OCI-LY3 (cell line): ENCODE data around the gene ZC3H12C.
"Not testable (repeated sequence)": the region's sequence is repeated elsewhere in the genome, so short reads cannot be mapped to it uniquely, and the experiment has no call there.

ENCODE experiments used
- H2AFZ ChIP-seq: fragments of 200-600, 300-600 bp; shearing (Covaris generic); 2 replicates; pipeline ENCODE4 v1.6.0; 2014; ENCODE audit warnings: antibody characterized with exemption, low read depth, low read length
- H3K27ac ChIP-seq: fragments of 200-600, 300-600 bp; sonication (generic); 2 replicates; pipeline ENCODE4 v1.5.1; 2014; ENCODE audit warnings: mild to moderate bottlenecking, low read length, moderate library complexity, mixed read lengths
- H3K27me3 ChIP-seq: fragments of 200-600, 300-600 bp; sonication (generic); 2 replicates; pipeline ENCODE4 v1.6.1; 2014; ENCODE audit warnings: low read depth, low read length, mixed read lengths
- H3K36me3 ChIP-seq: fragments of 200-600, 300-600 bp; sonication (generic); replicated peaks from 2 replicates; pipeline ENCODE3; 2014; ENCODE audit warnings: low read depth, low read length, mixed read lengths
- H3K4me1 ChIP-seq: fragments of 300-600, 200-600 bp; sonication (generic); 2 replicates; pipeline ENCODE4 v1.6.1; 2014; ENCODE audit warnings: low read length, mixed read lengths
- H3K4me2 ChIP-seq: fragments of 200-600, 300-600 bp; sonication (generic); 2 replicates; pipeline ENCODE4 v1.6.1; 2014; ENCODE audit warnings: low read length, mixed read lengths
- H3K4me3 ChIP-seq: fragments of 300-600, 200-600 bp; sonication (generic); 2 replicates; pipeline ENCODE4 v1.5.1; 2014; ENCODE audit warnings: antibody characterized with exemption, mild to moderate bottlenecking, low read length, moderate library complexity
- H3K79me2 ChIP-seq: fragments of 300-600, 200-600 bp; shearing (Covaris generic); 2 replicates; pipeline ENCODE4 v1.6.1; 2014; ENCODE audit warnings: mild to moderate bottlenecking, low read length, mixed read lengths
- H3K9ac ChIP-seq: fragments of 300-600, 200-600 bp; shearing (Covaris generic); 2 replicates; pipeline ENCODE4 v1.6.0; 2014; ENCODE audit warnings: mild to moderate bottlenecking, low read length, moderate library complexity
- H3K9me3 ChIP-seq: fragments of 200-600, 300-600 bp; shearing (Covaris generic); 2 replicates; pipeline ENCODE4 v1.6.1; 2014; ENCODE audit warnings: low read length, mixed read lengths; ENCODE audit not compliant: insufficient read depth
- H4K20me1 ChIP-seq: fragments of 200-600, 300-600 bp; sonication (generic); 2 replicates; pipeline ENCODE4 v1.6.1; 2016; ENCODE audit warnings: low read length, mixed read lengths; ENCODE audit not compliant: insufficient read depth
- EZH2phosphoT487 ChIP-seq: fragments of 200-600 bp; shearing (Covaris generic); IDR thresholded peaks from 2 replicates; pipeline ENCODE4 v1.6.1; 2018; ENCODE audit warnings: antibody characterized with exemption, mixed run types, low read depth
- TF ChIP-seq, protein P1 (sequence below): fragments of 200-600, 300-600 bp; sonication (generic); IDR thresholded peaks from 2 replicates; pipeline ENCODE4 v1.5.1; 2014; ENCODE audit warnings: antibody characterized with exemption, low read length, low read depth

Gene ZC3H12C

DNA sequence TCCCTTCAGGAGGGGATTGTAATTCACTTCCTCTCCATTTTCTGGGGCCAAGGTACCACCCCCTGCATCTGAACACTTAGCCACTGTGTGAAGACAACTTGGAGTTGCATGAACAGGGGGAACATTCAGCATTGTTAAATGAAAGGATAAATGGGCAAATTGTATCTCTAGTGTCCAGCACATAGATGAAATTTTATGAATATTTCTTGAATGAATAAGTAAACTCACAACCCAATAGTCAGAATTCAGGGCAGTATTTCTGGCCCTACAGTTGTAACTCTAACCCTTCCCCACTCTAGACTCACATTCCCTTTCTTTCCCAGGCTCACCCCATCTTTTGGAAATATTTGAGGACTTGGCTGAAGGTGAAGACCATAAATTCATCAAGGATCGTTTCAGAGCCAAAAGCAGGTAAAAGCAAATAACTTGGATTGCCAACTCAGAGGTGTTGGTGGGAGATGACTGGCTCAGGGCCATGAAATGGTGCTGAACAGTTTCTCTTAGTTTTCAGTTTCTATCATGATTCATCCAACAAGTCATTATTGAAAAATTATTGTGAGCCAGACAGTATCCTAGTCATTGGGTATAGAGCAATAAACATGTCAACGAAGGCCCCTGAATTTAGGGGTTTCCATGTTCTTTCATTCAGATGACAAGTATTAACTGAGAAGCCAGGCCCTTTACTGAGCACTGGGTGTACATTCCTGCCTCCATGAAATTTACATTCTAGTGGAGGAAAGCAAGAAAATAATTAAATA is 33.3 kb upstream of the ZC3H12C start:
- no peaks in the 10 kb centered on the region for H3K9me3 ChIP-seq
- H3K27me3 ChIP-seq, result no peaks in the 10 kb centered on the region
- TF ChIP-seq EZH2phosphoT487, result no peak
- TF ChIP-seq, protein P1, sequence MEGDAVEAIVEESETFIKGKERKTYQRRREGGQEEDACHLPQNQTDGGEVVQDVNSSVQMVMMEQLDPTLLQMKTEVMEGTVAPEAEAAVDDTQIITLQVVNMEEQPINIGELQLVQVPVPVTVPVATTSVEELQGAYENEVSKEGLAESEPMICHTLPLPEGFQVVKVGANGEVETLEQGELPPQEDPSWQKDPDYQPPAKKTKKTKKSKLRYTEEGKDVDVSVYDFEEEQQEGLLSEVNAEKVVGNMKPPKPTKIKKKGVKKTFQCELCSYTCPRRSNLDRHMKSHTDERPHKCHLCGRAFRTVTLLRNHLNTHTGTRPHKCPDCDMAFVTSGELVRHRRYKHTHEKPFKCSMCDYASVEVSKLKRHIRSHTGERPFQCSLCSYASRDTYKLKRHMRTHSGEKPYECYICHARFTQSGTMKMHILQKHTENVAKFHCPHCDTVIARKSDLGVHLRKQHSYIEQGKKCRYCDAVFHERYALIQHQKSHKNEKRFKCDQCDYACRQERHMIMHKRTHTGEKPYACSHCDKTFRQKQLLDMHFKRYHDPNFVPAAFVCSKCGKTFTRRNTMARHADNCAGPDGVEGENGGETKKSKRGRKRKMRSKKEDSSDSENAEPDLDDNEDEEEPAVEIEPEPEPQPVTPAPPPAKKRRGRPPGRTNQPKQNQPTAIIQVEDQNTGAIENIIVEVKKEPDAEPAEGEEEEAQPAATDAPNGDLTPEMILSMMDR, result no peak
- H4K20me1 ChIP-seq, result no peaks in the 10 kb centered on the region
- H3K9ac ChIP-seq, result no peak overlapping the region
- no peaks in the 10 kb centered on the region for H3K36me3 ChIP-seq
- 0 out of 2 replicates have a peak, but pooled peaks cover 2% of the 10 kb centered on the region for H3K4me1 ChIP-seq
- H2AFZ ChIP-seq, result no peak overlapping the region
- H3K79me2 ChIP-seq, result no peaks in the 10 kb centered on the region
- H3K4me2 ChIP-seq, result no peak overlapping the region
- no peak overlapping the region for H3K27ac ChIP-seq
- H3K4me3 ChIP-seq, result no peak overlapping the region

DNA sequence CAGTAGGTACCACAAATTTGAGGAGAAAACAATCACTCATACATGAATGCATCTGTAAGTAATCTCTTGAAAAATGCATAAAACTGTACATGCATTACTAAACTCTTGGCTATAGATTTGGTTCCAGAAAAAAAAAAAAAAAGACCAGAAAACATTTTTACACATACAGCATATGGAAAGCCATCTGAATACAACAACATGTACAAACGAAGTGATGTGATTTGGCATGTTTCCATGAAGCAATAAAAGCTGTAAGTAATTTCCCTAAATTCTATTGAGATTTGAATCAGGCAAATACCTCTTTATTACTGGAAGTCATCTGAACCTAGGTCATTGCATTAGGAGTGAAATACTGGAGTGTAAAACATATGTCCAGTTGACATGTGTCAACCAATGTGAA is 31.9 kb upstream of the ZC3H12C start:
- Histone ChIP-seq H3K4me2 (no peak overlapping the region), H3K36me3 (no peaks in the 10 kb centered on the region), H2AFZ (no peak overlapping the region), H3K9me3 (no peaks in the 10 kb centered on the region), H3K27me3 (no peaks in the 10 kb centered on the region), H3K4me1 (0 out of 2 replicates have a peak, but pooled peaks cover 2% of the 10 kb centered on the region), H3K27ac (no peak overlapping the region), H3K4me3 (no peak overlapping the region), H3K9ac (no peak overlapping the region), H3K79me2 (no peaks in the 10 kb centered on the region), H4K20me1 (no peaks in the 10 kb centered on the region)
- TF ChIP-seq EZH2phosphoT487, result no peak
- TF ChIP-seq, protein P1, result no peak

DNA sequence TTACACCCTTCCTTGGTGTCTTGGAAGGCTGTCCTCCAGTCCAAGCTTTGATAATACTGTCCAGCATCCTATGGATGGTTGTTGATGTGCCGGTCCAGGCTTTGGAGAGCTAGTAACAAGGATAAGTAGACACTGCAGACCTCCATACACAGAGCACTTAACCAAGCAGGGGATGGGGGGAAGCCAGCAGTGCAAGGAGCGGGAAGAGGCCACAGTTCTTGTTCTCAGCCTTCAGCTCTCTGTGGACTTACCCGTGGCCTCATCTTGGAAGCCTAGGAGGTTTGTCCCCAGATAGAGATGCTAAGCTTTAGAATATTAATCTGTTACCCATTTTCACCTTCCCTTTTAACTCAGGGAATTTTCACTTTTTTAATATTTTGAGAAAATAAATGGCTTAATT is 30.9 kb upstream of the ZC3H12C start:
- no peaks in the 10 kb centered on the region for H3K27me3 ChIP-seq
- H3K79me2 ChIP-seq, result no peaks in the 10 kb centered on the region

DNA sequence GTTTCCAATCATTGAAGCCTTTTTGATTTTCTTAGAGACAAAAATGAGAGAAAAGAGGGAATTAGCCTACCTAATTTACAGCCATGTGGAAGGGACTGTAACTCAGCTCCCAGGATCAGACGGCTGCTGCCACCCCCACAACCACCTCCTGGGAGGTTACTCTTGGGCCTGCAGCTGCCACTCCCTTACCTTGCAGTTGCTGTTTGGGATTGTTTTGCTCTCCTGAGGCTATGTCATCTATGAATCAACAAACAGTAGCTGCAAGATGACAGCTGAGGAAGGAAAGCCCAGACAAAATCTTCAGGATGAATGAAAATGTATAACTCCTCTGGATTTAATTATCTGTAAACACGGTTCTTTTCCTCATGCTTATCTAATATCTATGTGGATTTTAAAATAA is 28.0 kb upstream of the ZC3H12C start:
- no peaks in the 10 kb centered on the region for H3K27me3 ChIP-seq
- no peak overlapping the region for H2AFZ ChIP-seq
- no peaks in the 10 kb centered on the region for H4K20me1 ChIP-seq
- H3K9ac ChIP-seq, result no peak overlapping the region
- TF ChIP-seq, protein P1, result no peak
- no peak for TF ChIP-seq EZH2phosphoT487
- H3K4me2 ChIP-seq, result no peak overlapping the region
- no peak overlapping the region for H3K4me3 ChIP-seq
- H3K79me2 ChIP-seq, result no peaks in the 10 kb centered on the region
- H3K36me3 ChIP-seq, result no peaks in the 10 kb centered on the region
- H3K9me3 ChIP-seq, result no peaks in the 10 kb centered on the region
- H3K4me1 ChIP-seq, result 0 out of 2 replicates have a peak, but pooled peaks cover 2% of the 10 kb centered on the region
- no peak overlapping the region for H3K27ac ChIP-seq

More for the DNA sequence above, 30.9 kb upstream of the ZC3H12C start:
- Histone ChIP-seq H3K9me3 (no peaks in the 10 kb centered on the region), H2AFZ (no peak overlapping the region), H3K4me2 (no peak overlapping the region), H3K4me1 (0 out of 2 replicates have a peak, but pooled peaks cover 2% of the 10 kb centered on the region), H4K20me1 (no peaks in the 10 kb centered on the region), H3K36me3 (no peaks in the 10 kb centered on the region), H3K4me3 (no peak overlapping the region), H3K9ac (no peak overlapping the region), H3K27ac (no peak overlapping the region)
- TF ChIP-seq, protein P1, result no peak
- no peak for TF ChIP-seq EZH2phosphoT487

DNA sequence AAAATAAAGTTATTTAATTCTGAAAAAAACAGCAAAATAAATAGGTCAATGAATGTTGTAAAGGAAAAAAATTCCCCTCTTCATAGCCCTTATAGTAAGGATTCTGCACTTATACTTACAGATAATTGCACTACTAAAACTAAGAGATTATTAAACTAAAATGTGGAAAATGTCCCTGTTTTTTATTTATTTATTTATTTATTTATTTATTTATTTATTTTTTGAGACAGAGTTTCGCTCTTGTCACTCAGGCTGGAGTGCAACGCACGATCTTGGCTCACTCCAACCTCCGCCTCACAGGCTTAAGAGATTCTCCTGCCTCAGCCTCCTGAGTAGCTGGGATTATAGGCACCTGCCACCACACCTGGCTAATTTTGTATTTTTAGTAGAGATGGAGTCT is 25.2 kb upstream of the ZC3H12C start:
- not testable (repeated sequence) for H3K79me2 ChIP-seq, H3K27ac ChIP-seq, H3K4me2 ChIP-seq, H4K20me1 ChIP-seq, H3K36me3 ChIP-seq, H3K9ac ChIP-seq, H3K27me3 ChIP-seq, H3K4me3 ChIP-seq, H2AFZ ChIP-seq, H3K4me1 ChIP-seq, H3K9me3 ChIP-seq
